HepG2 (cell line): ENCODE measurements around the gene ADRA2B. TPM values are rescaled to one million over a fixed set of nuclear protein-coding genes. Genes with fewer than 3 reads are reported as not detected.

Source experiments
- ATAC-seq: fragments of 200-7000 bp; cut with Tn5 transposase; 3 replicates; pipeline ENCODE4 v1.9.1; 2020; ENCODE audit warnings: mild to moderate bottlenecking, moderate library complexity
- BruUV-seq: library from RNA; stranded (reverse); fragments of 400-500 nt; replicated peaks from 2 replicates; lab custom pipeline; 2021; lab: Mats Ljungman, UMichigan
- CTCF ChIA-PET: fragments of 300-600 bp; formaldehyde crosslinking; extraction: SDS; loops from one replicate; lab custom pipeline; 2021; ENCODE audit warnings: low total read pairs, inconsistent platforms, low intra/inter-chr PET ratio; lab: Yijun Ruan, JAX
- POLR2A ChIA-PET: fragments of 350-600 bp; sonication (Branson Sonifier 250); formaldehyde crosslinking; loops from one replicate; lab custom pipeline; 2020; ENCODE audit warnings: antibody characterized with exemption, inconsistent platforms; lab: Yijun Ruan, JAX
- DNase-seq: peaks from one replicate; pipeline ENCODE4 v3.0.0-alpha.2; 2015; ENCODE audit warnings: low spot score
- FAIRE-seq: peaks from 3 replicates; lab custom pipeline; 2011; peaks lifted over from hg19 to GRCh38; lab: Jason Lieb, UNC
- H2AFZ ChIP-seq: one replicate; pipeline ENCODE4 v1.6.1; 2011; ENCODE audit warnings: low read length, inconsistent platforms
- H3K27ac ChIP-seq: fragments of 300-600 bp; 3 replicates; pipeline ENCODE4 v1.8.0; 2011; ENCODE audit warnings: mixed run types, mild to moderate bottlenecking, mixed read lengths, low read length, inconsistent platforms; ENCODE audit not compliant: insufficient read depth; ENCODE audit errors: extremely low read length
- H3K27me3 ChIP-seq, 2 experiments: fragments of 200-600 bp in 1 of 2; 2 replicates in 1 of 2; 3 replicates in 1 of 2; pipeline versions ENCODE4 v1.6.0 to v1.8.0; 2011; ENCODE audit warnings: low read length in 2 of 2, mild to moderate bottlenecking in 2 of 2, moderate library complexity in 2 of 2, inconsistent platforms in 1 of 2; ENCODE audit not compliant: insufficient read depth in 2 of 2, control insufficient read depth in 1 of 2
- H3K36me3 ChIP-seq, 2 experiments: fragments of 200-600 bp in 1 of 2; replicated peaks in 1 of 2; 2 replicates in 1 of 2; 3 replicates in 1 of 2; pipeline versions ENCODE4 v1.5.1 to v1.8.0; 2011; ENCODE audit warnings: low read length in 2 of 2, inconsistent platforms in 1 of 2; ENCODE audit not compliant: insufficient read depth in 2 of 2, control insufficient read depth in 1 of 2
- H3K4me1 ChIP-seq: 2 replicates; pipeline ENCODE4 v1.5.1; 2012; ENCODE audit warnings: low read length, inconsistent platforms; ENCODE audit not compliant: insufficient read depth
- H3K4me2 ChIP-seq: 2 replicates; pipeline ENCODE4 v1.6.0; 2011; ENCODE audit warnings: low read depth, low read length, inconsistent platforms
- H3K4me3 ChIP-seq, 3 experiments: fragments of 200-600 bp in 1 of 3; sonication (generic), shearing (Covaris generic) in 1 of 3; replicated peaks in 1 of 3; 2 replicates each; pipeline ENCODE4 v1.5.1; 2011 to 2016; ENCODE audit warnings: low read length in 3 of 3, inconsistent platforms in 2 of 3, low read depth in 2 of 3, mild to moderate bottlenecking in 2 of 3, control low read depth in 1 of 3, mixed read lengths in 1 of 3; ENCODE audit not compliant: insufficient read depth in 1 of 3
- H3K79me2 ChIP-seq: one replicate; pipeline ENCODE4 v1.6.1; 2011; ENCODE audit warnings: low read length, inconsistent platforms; ENCODE audit not compliant: insufficient read depth
- H3K9ac ChIP-seq: 2 replicates; pipeline ENCODE4 v1.6.0; 2011; ENCODE audit warnings: mild to moderate bottlenecking, low read depth, low read length, inconsistent platforms; ENCODE audit not compliant: insufficient read depth
- H3K9me3 ChIP-seq: 2 replicates; pipeline ENCODE4 v1.5.1; 2012; ENCODE audit warnings: mild to moderate bottlenecking, low read length
- H4K20me1 ChIP-seq: 2 replicates; pipeline ENCODE4 v1.6.0; 2011; ENCODE audit warnings: inconsistent platforms, mild to moderate bottlenecking, low read length, moderate library complexity; ENCODE audit not compliant: insufficient read depth
- ATF5 ChIP-seq: sonication (generic); formaldehyde crosslinking; IDR thresholded peaks from 2 replicates; pipeline ENCODE4 v1.4.0; 2020; ENCODE audit warnings: mild to moderate bottlenecking, low read depth, missing genetic modification reagents
- ZNF468 ChIP-seq: sonication (generic); formaldehyde crosslinking; IDR thresholded peaks from 2 replicates; pipeline ENCODE4 v1.8.0; 2022; ENCODE audit warnings: mild to moderate bottlenecking, moderate library complexity, missing genetic modification reagents
- WGBS: methylation state at CpG from one replicate; pipeline ENCODE4 v1.1.6; 2017; ENCODE audit warnings: low lambda C conversion rate; 5-methylcytosine and 5-hydroxymethylcytosine counted together
- in situ Hi-C: cut with HindIII; loops from 2 replicates; pipeline ENCODE4 v1.10.0; 2017; ENCODE audit warnings: low pct_unique_long_range_greater_than_20kb; ENCODE audit not compliant: extremely low pct_ligation_motif_present
- intact Hi-C: fragments of 100-400 bp; cut with micrococcal nuclease; formaldehyde crosslinking; loops from one replicate; pipeline ENCODE4 v1.10.0; 2022; ENCODE audit not compliant: unreplicated experiment
- polyA plus RNA-seq, 8 experiments: library from polyadenylated mRNA; depleted of rRNA in 3 of 8; stranded (reverse) in 7 of 8; unstranded in 1 of 8; fragments of >200 nt; fragmentation: Illumina TruSeq in 4 of 8; extraction: Trizol in 4 of 8; gene quantifications; 2 replicates each; pipeline versions ENCODE4 v1.2.1 to v1.2.3, GENCODE V29; 2011 to 2016; ENCODE audit warnings: low read depth in 4 of 8, missing spikeins in 1 of 8, mixed read lengths in 1 of 8; ENCODE audit not compliant: insufficient read depth in 1 of 8
- total RNA-seq, 5 experiments: library from RNA; depleted of rRNA; stranded (reverse); fragments of >200 nt; fragmentation: Illumina TruSeq; extraction: Trizol; gene quantifications; 2 replicates each; pipeline ENCODE4 v1.2.3, GENCODE V29; 2016; ENCODE audit warnings: low read depth in 1 of 5
- TF ChIP-seq, protein P1 (sequence below): sonication (generic); formaldehyde crosslinking; IDR thresholded peaks from 2 replicates; pipeline ENCODE4 v1.4.0; 2020; ENCODE audit warnings: missing genetic modification reagents, mild to moderate bottlenecking, borderline replicate concordance

The ADRA2B gene
- total and polyA plus RNA-seq, 2 of the 13 experiments (the other 11 are each of a cell fraction or from before 2014, with no cell fraction given), result not detected

- no peaks in the 10 kb centered on the region for H3K9me3 ChIP-seq
- TF ChIP-seq ZNF468 (CRISPR knock-in tag) (no peak), ATF5 (CRISPR knock-in tag) (no peak)
- TF ChIP-seq, protein P1, sequence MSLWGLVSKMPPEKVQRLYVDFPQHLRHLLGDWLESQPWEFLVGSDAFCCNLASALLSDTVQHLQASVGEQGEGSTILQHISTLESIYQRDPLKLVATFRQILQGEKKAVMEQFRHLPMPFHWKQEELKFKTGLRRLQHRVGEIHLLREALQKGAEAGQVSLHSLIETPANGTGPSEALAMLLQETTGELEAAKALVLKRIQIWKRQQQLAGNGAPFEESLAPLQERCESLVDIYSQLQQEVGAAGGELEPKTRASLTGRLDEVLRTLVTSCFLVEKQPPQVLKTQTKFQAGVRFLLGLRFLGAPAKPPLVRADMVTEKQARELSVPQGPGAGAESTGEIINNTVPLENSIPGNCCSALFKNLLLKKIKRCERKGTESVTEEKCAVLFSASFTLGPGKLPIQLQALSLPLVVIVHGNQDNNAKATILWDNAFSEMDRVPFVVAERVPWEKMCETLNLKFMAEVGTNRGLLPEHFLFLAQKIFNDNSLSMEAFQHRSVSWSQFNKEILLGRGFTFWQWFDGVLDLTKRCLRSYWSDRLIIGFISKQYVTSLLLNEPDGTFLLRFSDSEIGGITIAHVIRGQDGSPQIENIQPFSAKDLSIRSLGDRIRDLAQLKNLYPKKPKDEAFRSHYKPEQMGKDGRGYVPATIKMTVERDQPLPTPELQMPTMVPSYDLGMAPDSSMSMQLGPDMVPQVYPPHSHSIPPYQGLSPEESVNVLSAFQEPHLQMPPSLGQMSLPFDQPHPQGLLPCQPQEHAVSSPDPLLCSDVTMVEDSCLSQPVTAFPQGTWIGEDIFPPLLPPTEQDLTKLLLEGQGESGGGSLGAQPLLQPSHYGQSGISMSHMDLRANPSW, result no peak
- H2AFZ ChIP-seq, result no peak overlapping the region
- H3K4me3 ChIP-seq, result no peak overlapping the region
- in situ Hi-C loops (no loop called here), intact Hi-C loops (no loop called here)
- no TSS peak for BruUV-seq
- H3K4me1 ChIP-seq, result no peaks in the 10 kb centered on the region
- H3K36me3 ChIP-seq, result no peaks in the 10 kb centered on the region
- WGBS, result 31% methylated on average over 3 of the region's 9 CpGs
- ATAC-seq, result peak; percentile 39
- DNase-seq, result no peak
- POLR2A ChIA-PET, result no interaction called here
- peaks cover 8 to 12% of the 10 kb centered on the region in 2 experiments; a peak in 4 of 5 replicates for H3K27me3 ChIP-seq
- H3K27ac ChIP-seq, result no peak overlapping the region
- FAIRE-seq, result no peak
- no peak overlapping the region for H3K9ac ChIP-seq
- no peaks in the 10 kb centered on the region for H3K79me2 ChIP-seq
- no peak overlapping the region for H3K4me2 ChIP-seq
- no peaks in the 10 kb centered on the region for H4K20me1 ChIP-seq
- CTCF ChIA-PET, result no interaction called here
These were observed 33.1 kb downstream of the ADRA2B start for GRCh38 chr2:96083064-96083939.
